Omental fat pad (tissue), 4 donors: ENCODE data around the gene PTPRM. TPM values are rescaled to one million over a fixed set of nuclear protein-coding genes. Genes with fewer than 3 reads are reported as not detected.

Experiments
- ATAC-seq: fragments of 150-250 bp; one replicate; pipeline ENCODE4 v1.9.1; 2016; ENCODE audit warnings: mild to moderate bottlenecking, moderate library complexity; ENCODE audit not compliant: low FRiP score
- DNase-seq: peaks from one replicate; pipeline ENCODE4 v3.0.0-alpha.2; 2019; ENCODE audit warnings: low spot score
- total RNA-seq, 4 donors: library from RNA; depleted of rRNA; stranded (reverse); fragments of >200 nt; gene quantifications; one replicate each; pipeline ENCODE4 v1.1.0, GENCODE V29; 2016
- TF ChIP-seq, protein P1 (sequence below), 3 donors: fragments of 450-650 bp; IDR thresholded peaks; one replicate each; pipeline ENCODE4 v1.5.1; 2016 to 2017; ENCODE audit warnings: antibody characterized with exemption in 3 of 3, mild to moderate bottlenecking in 3 of 3, moderate library complexity in 2 of 3

PTPRM gene
- total RNA-seq, 4 donors from 2014 or later: 64.8 to 238 (median 144) TPM

DNA sequence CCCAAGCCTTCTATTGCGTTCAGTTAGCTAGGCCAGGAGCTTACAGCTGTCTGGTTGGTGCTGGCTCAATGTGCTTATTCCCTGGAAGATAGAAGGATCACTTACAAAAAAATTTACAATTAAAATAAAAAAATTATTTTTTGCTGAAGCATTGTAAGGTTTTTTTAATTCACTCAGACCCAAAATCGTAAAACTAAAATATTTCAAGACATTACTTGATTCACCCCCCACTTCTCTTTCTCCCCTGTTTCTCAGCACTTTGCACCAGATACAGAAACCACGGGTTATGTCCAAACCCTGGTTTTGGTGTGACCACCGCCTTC lies 911 bp upstream of the PTPRM start:
- TF ChIP-seq, protein P1, sequence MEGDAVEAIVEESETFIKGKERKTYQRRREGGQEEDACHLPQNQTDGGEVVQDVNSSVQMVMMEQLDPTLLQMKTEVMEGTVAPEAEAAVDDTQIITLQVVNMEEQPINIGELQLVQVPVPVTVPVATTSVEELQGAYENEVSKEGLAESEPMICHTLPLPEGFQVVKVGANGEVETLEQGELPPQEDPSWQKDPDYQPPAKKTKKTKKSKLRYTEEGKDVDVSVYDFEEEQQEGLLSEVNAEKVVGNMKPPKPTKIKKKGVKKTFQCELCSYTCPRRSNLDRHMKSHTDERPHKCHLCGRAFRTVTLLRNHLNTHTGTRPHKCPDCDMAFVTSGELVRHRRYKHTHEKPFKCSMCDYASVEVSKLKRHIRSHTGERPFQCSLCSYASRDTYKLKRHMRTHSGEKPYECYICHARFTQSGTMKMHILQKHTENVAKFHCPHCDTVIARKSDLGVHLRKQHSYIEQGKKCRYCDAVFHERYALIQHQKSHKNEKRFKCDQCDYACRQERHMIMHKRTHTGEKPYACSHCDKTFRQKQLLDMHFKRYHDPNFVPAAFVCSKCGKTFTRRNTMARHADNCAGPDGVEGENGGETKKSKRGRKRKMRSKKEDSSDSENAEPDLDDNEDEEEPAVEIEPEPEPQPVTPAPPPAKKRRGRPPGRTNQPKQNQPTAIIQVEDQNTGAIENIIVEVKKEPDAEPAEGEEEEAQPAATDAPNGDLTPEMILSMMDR (IDR thresholded peaks at IDR 0.05): no peak
- DNase-seq (no peak), ATAC-seq (no peak)

DNA sequence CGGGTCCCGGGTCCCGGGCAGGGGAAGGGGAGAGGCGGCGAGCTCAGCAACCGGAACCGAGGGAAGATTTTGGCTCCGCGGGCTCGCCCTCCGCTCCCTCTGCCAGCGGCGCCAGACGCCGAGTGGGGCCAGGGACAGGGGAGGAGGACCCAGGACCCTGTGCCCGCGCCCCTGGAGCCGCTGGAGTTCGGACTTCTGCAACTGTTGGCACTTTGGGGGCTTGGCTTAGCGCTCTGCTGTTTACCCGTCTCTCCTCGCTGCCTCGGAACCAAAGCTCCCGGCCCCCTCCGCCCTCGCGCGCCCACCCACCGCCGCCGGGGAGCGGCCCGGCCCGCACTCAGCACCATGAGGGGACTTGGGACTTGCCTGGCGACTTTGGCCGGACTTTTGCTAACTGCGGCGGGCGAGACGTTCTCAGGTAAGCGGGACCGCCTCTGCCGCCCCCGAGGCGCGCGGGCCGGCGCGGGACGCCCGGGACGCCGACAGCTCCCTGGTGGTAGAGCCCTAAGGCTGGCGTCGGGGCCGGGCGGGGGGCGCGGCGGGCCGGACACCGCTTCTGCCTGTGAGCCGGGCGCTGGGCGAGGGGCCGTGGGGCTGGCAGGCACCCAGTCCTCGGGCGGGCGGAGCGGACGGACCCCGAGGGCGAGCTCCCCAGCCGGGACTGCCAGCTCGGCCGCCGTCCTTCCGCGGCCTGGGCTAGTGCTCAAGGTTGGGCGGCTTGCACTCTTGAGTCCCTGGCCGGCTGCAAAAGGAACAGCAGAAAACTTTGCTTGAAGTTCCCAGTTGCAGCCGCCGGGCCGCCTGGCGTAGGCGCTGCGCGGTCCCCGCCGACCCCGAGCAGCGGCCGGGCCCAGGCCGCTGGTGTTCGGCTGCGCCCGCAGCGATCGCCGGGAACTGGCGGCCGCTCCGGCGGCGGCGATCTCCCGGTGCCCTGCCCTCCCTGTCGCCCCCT lies 634 bp downstream of the PTPRM start:
- ATAC-seq (peak; percentile 20), DNase-seq (no peak)
- TF ChIP-seq, protein P1 (IDR thresholded peaks at IDR 0.05): no peak

DNA sequence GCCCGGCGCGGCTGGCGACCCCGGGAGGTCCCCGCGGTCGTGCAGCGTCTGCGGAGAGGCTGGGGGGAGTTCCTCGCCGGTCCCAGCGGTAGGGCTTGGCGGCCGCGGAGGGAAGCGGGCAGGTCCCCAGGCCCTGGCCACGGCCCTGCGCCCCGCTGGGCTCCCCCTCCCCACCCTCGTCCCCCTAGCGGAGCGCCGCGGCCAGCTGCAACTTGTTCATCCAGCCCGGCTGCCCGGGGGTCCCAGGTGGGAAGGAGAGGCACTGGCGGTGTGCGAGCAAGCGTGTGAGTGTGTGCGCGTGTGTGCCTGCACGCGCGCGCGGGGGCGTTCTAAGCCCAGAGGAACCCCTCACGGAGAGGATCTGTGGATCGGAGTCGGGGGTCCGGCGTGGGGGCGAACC lies 1.3 kb downstream of the PTPRM start:
- ATAC-seq (peak; percentile 0), DNase-seq (peak; percentile 25)
- TF ChIP-seq, protein P1 (IDR thresholded peaks at IDR 0.05): no peak

DNA sequence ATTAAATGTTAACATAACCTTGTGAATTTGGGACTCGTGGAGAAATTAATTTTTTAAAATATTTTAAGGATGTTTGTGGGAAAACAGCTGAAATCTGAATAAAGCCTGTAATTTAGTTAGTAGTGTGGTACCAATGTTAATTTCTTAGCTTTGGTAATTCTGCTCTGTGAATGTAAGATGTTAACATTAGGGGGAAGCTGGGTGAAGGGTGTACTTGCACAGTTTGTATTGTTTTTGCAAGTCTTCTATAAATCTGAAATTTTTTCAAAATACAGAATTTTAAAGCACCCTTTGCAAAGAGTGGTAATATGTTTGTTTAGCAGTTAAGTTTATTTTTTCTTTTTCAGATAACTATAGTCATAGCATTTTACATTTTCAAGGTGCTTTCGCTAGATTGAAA lies 4.5 kb downstream of the PTPRM start:
- no peak for ATAC-seq
- TF ChIP-seq, protein P1 (IDR thresholded peaks at IDR 0.05): no peak
- no peak for DNase-seq

DNA sequence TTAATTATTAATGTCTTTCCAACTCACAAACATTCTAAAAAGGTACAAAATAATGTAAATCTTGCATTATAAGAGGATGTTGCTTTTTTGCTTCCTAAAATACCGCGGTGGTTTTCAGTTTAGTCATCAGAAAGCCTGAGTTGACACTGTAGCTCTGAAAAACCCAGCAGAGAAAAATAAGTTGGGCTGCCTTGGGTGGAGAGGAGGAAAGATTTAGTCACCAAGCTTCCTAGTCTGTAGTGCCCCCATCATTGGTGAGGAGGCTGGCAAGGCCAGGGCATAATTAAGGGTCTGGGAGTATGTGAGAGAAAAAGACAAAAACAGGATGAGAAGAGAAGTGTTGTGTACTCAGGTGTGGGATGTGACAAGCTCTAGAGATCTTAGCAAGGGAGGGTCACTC lies 5.7 kb downstream of the PTPRM start:
- ATAC-seq (no peak), DNase-seq (no peak)
- TF ChIP-seq, protein P1 (IDR thresholded peaks at IDR 0.05): no peak

DNA sequence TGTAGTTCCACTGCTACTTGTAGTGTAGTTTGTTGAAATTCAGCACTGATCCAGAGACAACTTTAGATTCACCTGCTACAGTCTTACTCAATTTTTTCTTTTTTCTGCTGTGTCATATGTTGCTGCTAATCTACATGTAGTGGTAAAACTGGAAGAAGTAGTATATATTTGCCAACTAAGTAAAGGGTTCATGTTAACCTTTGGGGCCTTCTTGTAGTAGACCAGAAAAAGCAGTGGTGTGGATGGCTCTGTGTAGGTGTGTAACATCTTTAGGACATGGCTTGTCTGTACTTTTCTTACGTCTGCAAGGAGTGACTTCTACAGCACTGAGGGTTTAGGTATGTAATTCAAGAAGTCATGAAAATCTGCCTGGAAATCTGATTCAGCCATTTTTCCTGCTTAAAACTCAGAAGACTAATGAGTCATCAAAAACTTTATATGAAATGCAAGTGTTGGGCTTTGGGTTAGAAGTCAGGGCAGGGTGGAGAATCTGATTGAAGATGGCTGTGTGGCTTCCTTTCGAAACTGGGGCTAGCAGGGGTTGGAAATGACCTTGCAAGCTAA lies 8.4 kb downstream of the PTPRM start:
- DNase-seq: no peak
- no peak for ATAC-seq
- TF ChIP-seq, protein P1 (IDR thresholded peaks at IDR 0.05): no peak

DNA sequence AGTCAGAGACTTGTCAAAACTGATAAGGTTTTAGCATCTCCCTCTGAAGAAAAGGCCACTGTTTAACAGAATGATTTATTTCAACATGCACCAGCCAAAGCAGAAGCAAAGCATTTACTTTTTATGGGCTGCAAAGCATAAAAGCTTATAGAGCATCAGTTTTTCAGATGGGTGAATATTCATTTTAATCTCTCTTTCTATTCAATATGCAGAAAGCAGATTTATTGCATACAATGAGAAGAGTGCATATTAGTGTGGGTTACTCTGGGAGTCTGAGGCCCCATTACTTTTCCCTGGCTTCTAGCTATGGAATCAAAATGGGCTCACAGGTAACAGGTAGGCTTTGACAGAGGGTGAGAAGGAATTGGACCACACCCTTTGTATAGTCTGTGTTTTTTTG lies 9.0 kb downstream of the PTPRM start:
- ATAC-seq: no peak
- DNase-seq: no peak
- TF ChIP-seq, protein P1 (IDR thresholded peaks at IDR 0.05): no peak
